OCI-LY7 (cell line): ENCODE results near the gene UBE4A. TPM values are rescaled to one million over a fixed set of nuclear protein-coding genes. Genes with fewer than 3 reads are reported as not detected.
"Not testable (repeated sequence)": the region's sequence is repeated elsewhere in the genome, so short reads cannot be mapped to it uniquely, and the experiment has no call there.

Experiments
- BruUV-seq: library from RNA; stranded (reverse); fragments of 400-500 nt; replicated peaks from 2 replicates; lab custom pipeline; 2021; lab: Mats Ljungman, UMichigan
- CTCF ChIA-PET: fragments of 300-600 bp; sonication (Branson Sonifier 250); formaldehyde crosslinking; loops from one replicate; lab custom pipeline; 2022; ENCODE audit warnings: antibody characterized with exemption; ENCODE audit not compliant: unreplicated experiment; lab: Charles Lee
- POLR2A ChIA-PET: fragments of 300-600 bp; sonication (Branson Sonifier 250); formaldehyde crosslinking; loops from one replicate; lab custom pipeline; 2022; ENCODE audit warnings: antibody characterized with exemption; lab: Charles Lee
- DNase-seq: peaks from one replicate; pipeline ENCODE4 v3.0.0-alpha.2; 2015; ENCODE audit warnings: low spot score
- H2AFZ ChIP-seq: fragments of 200-600 bp; sonication (generic), shearing (Covaris generic); 2 replicates; pipeline ENCODE4 v1.6.1; 2014; ENCODE audit warnings: mild to moderate bottlenecking, antibody characterized with exemption, low read length, moderate library complexity
- H3K27ac ChIP-seq: fragments of 200-600 bp; sonication (generic); 2 replicates; pipeline ENCODE4 v1.5.1; 2014; ENCODE audit warnings: mixed run types, low read depth, mild to moderate bottlenecking, moderate library complexity, low read length, inconsistent platforms; ENCODE audit not compliant: poor library complexity, severe bottlenecking
- H3K36me3 ChIP-seq: fragments of 200-600 bp; sonication (generic); 2 replicates; pipeline ENCODE4 v1.6.1; 2014; ENCODE audit warnings: mild to moderate bottlenecking, antibody characterized with exemption, low read length, moderate library complexity, mixed read lengths; ENCODE audit not compliant: insufficient read depth
- H3K4me1 ChIP-seq: fragments of 200-600 bp; sonication (generic); 2 replicates; pipeline ENCODE4 v1.5.1; 2014; ENCODE audit warnings: mild to moderate bottlenecking, low read length; ENCODE audit not compliant: insufficient read depth, poor library complexity, severe bottlenecking
- H3K4me2 ChIP-seq: fragments of 200-600 bp; sonication (generic); 2 replicates; pipeline ENCODE4 v1.6.1; 2014; ENCODE audit warnings: mild to moderate bottlenecking, low read length
- H3K4me3 ChIP-seq: fragments of 200-600 bp; sonication (generic); 2 replicates; pipeline ENCODE4 v1.5.1; 2014; ENCODE audit warnings: mild to moderate bottlenecking, low read depth, low read length; ENCODE audit not compliant: poor library complexity, severe bottlenecking
- H3K79me2 ChIP-seq: fragments of 200-600 bp; sonication (generic); 2 replicates; pipeline ENCODE4 v1.6.1; 2016; ENCODE audit warnings: low read depth, mild to moderate bottlenecking, low read length, moderate library complexity, mixed read lengths; ENCODE audit not compliant: insufficient read depth
- H3K9me2 ChIP-seq: fragments of 200-600 bp; sonication (generic); 2 replicates; pipeline ENCODE4 v1.6.1; 2016; ENCODE audit warnings: mild to moderate bottlenecking, low read length, mixed read lengths; ENCODE audit not compliant: insufficient read depth
- H3K9me3 ChIP-seq: fragments of 200-600 bp; sonication (generic); 2 replicates; pipeline ENCODE4 v1.6.1; 2014; ENCODE audit warnings: mild to moderate bottlenecking, mixed run types, low read length, mixed read lengths
- H4K20me1 ChIP-seq: fragments of 200-600 bp; sonication (generic); 2 replicates; pipeline ENCODE4 v1.6.1; 2014; ENCODE audit warnings: mild to moderate bottlenecking, antibody characterized with exemption, low read length, moderate library complexity, mixed read lengths; ENCODE audit not compliant: insufficient read depth
- CTCF ChIP-seq: fragments of 200-600 bp; sonication (generic); conservative IDR thresholded peaks from 2 replicates; pipeline ENCODE4 v1.5.1; 2014; ENCODE audit warnings: mild to moderate bottlenecking, antibody characterized with exemption, low read length, moderate library complexity, mixed read lengths
- EZH2phosphoT487 ChIP-seq: fragments of 200-600 bp; sonication (generic); IDR thresholded peaks from 2 replicates; pipeline ENCODE4 v1.6.1; 2018; ENCODE audit warnings: low read depth, borderline replicate concordance, mild to moderate bottlenecking, mixed run types, antibody characterized with exemption, low read length, moderate library complexity, mixed read lengths
- intact Hi-C: fragments of 100-400 bp; cut with micrococcal nuclease; formaldehyde crosslinking; loops from one replicate; pipeline ENCODE4 v1.10.0; 2022; ENCODE audit not compliant: unreplicated experiment
- total RNA-seq, 2 experiments: library from RNA; depleted of rRNA in 1 of 2; stranded (reverse); fragments of >200 nt in 1 of 2; shearing (Covaris generic) in 1 of 2; gene quantifications; 2 replicates each; pipeline ENCODE4 v1.2.3, GENCODE V29; 2014 to 2022

Gene UBE4A
- total RNA-seq, 2 experiments from 2014 or later, result 28.0 to 38.4 TPM

- H3K4me1 ChIP-seq, result no peaks in the 10 kb centered on the region
- no peaks in the 10 kb centered on the region for H3K9me2 ChIP-seq
- BruUV-seq, result no TSS peak
- intact Hi-C loops, result no loop called here
- no peak overlapping the region for H3K4me2 ChIP-seq
- H3K36me3 ChIP-seq, result peaks cover 18% of the 10 kb centered on the region
- H3K9me3 ChIP-seq, result no peaks in the 10 kb centered on the region
- DNase-seq, result no peak
- H3K79me2 ChIP-seq, result no peaks in the 10 kb centered on the region
- H2AFZ ChIP-seq, result no peak overlapping the region
- ChIA-PET CTCF (no interaction called here), POLR2A (interaction anchor here (1.0 kb wide), 1 partner anchor 13 kb away, joined by 5 read pairs; no protein-coding TSS in a partner anchor)
- H3K4me3 ChIP-seq, result no peak overlapping the region
- no peak overlapping the region for H3K27ac ChIP-seq
- TF ChIP-seq CTCF, result no peak
- no peak for TF ChIP-seq EZH2phosphoT487
- no peaks in the 10 kb centered on the region for H4K20me1 ChIP-seq
Measured at GRCh38 chr11:118415739-118416068, 56.3 kb downstream of the UBE4A start.

DNA sequence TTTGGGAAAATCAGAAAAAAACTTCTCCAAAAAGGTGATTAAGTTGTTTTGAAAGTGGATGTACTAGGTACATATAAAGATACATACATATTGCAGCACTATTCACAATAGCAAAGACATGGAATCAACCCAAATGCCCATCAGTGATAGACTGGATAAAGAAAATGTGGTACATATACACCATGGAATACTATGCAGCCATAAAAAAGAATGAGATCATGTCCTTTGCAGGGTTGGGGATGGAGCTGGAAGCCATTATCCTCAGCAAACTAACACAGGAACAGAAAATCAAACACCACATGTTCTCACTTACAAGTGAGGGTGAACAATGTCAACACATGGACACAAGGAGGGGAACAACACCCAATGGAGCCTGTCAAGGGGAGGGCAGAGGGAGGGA lies 57.5 kb downstream of the UBE4A start:
- H3K4me3 ChIP-seq, H4K20me1 ChIP-seq, intact Hi-C loops, H3K4me1 ChIP-seq, H3K4me2 ChIP-seq, POLR2A ChIA-PET, H3K79me2 ChIP-seq, H3K9me2 ChIP-seq, H2AFZ ChIP-seq, DNase-seq, BruUV-seq, H3K9me3 ChIP-seq, CTCF ChIA-PET, H3K27ac ChIP-seq: not testable (repeated sequence)
- H3K36me3 ChIP-seq, result peaks cover 13% of the 10 kb centered on the region

DNA sequence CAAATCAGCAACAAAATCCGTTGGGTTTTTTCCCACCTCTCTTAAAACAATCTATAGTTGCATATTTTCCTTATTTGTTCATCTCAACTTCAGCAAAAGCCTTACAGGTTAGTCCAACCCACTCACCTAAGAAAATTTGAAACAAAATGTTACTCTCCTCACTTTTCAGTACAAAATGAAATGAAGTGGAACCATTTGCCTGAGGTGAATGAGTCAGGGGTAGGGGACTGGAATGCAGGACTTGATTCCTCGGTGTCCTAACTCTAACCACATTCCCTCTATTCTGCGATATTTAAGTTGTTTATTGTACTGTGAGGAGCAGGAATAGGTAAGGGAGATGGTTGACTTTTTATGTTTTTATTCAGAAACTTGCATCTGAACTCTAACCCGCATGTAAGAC lies 58.4 kb downstream of the UBE4A start:
- Histone ChIP-seq H2AFZ (no peak overlapping the region), H3K4me1 (no peaks in the 10 kb centered on the region), H3K4me2 (no peak overlapping the region), H3K9me3 (no peaks in the 10 kb centered on the region), H3K9me2 (no peaks in the 10 kb centered on the region), H3K79me2 (no peaks in the 10 kb centered on the region), H3K4me3 (no peak overlapping the region), H4K20me1 (no peaks in the 10 kb centered on the region), H3K36me3 (peaks cover 13% of the 10 kb centered on the region), H3K27ac (no peak overlapping the region)
- POLR2A ChIA-PET, result interaction anchor here (0.6 to 0.7 kb wide), 2 partner anchors 15 kb away, joined by 4 read pairs; no protein-coding TSS in a partner anchor
- DNase-seq, result no peak
- BruUV-seq, result no TSS peak
- CTCF ChIA-PET, result no interaction called here
- intact Hi-C loops, result no loop called here
- TF ChIP-seq CTCF (no peak), EZH2phosphoT487 (no peak)
